Sigmoid colon (tissue), 4 donors: ENCODE measurements around the gene PLB1.

Experiments
- POLR2A ChIP-seq, 2 donors: fragments of 450-650 bp; IDR thresholded peaks; one replicate each; pipeline ENCODE4 v1.6.1; 2016; ENCODE audit warnings: antibody characterized with exemption in 2 of 2, mild to moderate bottlenecking in 2 of 2, moderate library complexity in 2 of 2
- POLR2AphosphoS5 ChIP-seq, 4 donors: sonication (generic); formaldehyde crosslinking; IDR thresholded peaks; one replicate each; pipeline ENCODE4 v1.6.1; 2017; ENCODE audit warnings: antibody characterized with exemption in 4 of 4
- TF ChIP-seq, protein P1 (sequence below), 4 experiments: fragments of 450-650 bp in 3 of 4; fragments of 200-600 bp in 1 of 4; IDR thresholded peaks; one replicate each; pipeline ENCODE4 v1.5.1; 2016 to 2019; ENCODE audit warnings: antibody characterized with exemption in 4 of 4, mild to moderate bottlenecking in 3 of 4, moderate library complexity in 2 of 4

DNA sequence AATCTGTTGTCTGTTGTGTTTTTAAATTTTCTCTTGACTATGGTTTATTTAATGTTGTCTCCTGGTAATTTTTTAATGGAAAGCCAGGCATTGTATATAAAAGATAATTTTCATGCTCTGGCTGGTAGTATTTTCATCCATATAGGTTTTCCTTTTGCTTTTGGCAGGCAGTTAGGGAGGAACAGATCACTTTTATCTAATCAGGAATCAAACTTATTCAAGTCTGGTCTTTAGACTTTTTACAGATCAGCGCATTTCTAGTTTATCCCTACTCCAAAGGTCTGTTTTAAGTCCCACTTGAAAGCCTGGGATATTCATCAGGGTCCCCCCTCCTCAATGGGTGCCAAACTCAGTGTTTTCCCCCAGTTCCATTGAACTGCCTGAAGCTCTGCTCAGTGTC, 17.2 kb downstream of the PLB1 start:
- TF ChIP-seq, protein P1, sequence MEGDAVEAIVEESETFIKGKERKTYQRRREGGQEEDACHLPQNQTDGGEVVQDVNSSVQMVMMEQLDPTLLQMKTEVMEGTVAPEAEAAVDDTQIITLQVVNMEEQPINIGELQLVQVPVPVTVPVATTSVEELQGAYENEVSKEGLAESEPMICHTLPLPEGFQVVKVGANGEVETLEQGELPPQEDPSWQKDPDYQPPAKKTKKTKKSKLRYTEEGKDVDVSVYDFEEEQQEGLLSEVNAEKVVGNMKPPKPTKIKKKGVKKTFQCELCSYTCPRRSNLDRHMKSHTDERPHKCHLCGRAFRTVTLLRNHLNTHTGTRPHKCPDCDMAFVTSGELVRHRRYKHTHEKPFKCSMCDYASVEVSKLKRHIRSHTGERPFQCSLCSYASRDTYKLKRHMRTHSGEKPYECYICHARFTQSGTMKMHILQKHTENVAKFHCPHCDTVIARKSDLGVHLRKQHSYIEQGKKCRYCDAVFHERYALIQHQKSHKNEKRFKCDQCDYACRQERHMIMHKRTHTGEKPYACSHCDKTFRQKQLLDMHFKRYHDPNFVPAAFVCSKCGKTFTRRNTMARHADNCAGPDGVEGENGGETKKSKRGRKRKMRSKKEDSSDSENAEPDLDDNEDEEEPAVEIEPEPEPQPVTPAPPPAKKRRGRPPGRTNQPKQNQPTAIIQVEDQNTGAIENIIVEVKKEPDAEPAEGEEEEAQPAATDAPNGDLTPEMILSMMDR (IDR thresholded peaks at IDR 0.05) = no peak
- no peak for TF ChIP-seq POLR2A (IDR thresholded peaks at IDR 0.05)
- no peak for TF ChIP-seq POLR2AphosphoS5 (IDR thresholded peaks at IDR 0.05)
